ENCODE data around the gene CCNE1.

Gene CCNE1

GRCh38 chr19:29843180-29844051 lies 31.6 kb downstream of the CCNE1 start:
- DNase-seq (ENCODE audit: low read depth): peak; percentile 33

GRCh38 chr19:29844891-29845573 lies 33.2 kb downstream of the CCNE1 start:
- peak; percentile 94 for DNase-seq (ENCODE audit: low read depth)
- no peak for TF ChIP-seq CTCF (IDR thresholded peaks at IDR 0.05; ENCODE audit: low read length, missing control alignments)
- H3K4me3 ChIP-seq (replicated peaks; ENCODE audit: low read depth, low read length): peak overlapping the region; percentile 75

More at GRCh38 chr19:29843180-29844051, 31.6 kb downstream of the CCNE1 start:
- peak overlapping the region; percentile 26 for H3K4me3 ChIP-seq (replicated peaks; ENCODE audit: low read depth, low read length)
- no peak for TF ChIP-seq CTCF (IDR thresholded peaks at IDR 0.05; ENCODE audit: low read length, missing control alignments)

- no peak for TF ChIP-seq CTCF (IDR thresholded peaks at IDR 0.05; ENCODE audit: low read length, missing control alignments)
- peak; percentile 14 for DNase-seq (ENCODE audit: low read depth)
- H3K4me3 ChIP-seq (replicated peaks; ENCODE audit: low read depth, low read length): peak overlapping the region; percentile 75
Observed at GRCh38 chr19:29845574-29846176, 33.9 kb downstream of the CCNE1 start.

- DNase-seq (ENCODE audit: low read depth): no peak
- TF ChIP-seq CTCF (IDR thresholded peaks at IDR 0.05; ENCODE audit: low read length, missing control alignments): no peak
- H3K4me3 ChIP-seq (replicated peaks; ENCODE audit: low read depth, low read length): no peak overlapping the region
Observed at GRCh38 chr19:29849208-29849607, 37.4 kb downstream of the CCNE1 start.

GRCh38 chr19:29850482-29850881 lies 38.7 kb downstream of the CCNE1 start:
- TF ChIP-seq CTCF (IDR thresholded peaks at IDR 0.05; ENCODE audit: low read length, missing control alignments): no peak
- no peak for DNase-seq (ENCODE audit: low read depth)
- no peak overlapping the region for H3K4me3 ChIP-seq (replicated peaks; ENCODE audit: low read depth, low read length)

GRCh38 chr19:29851769-29852521 lies 40.2 kb downstream of the CCNE1 start:
- no peak for DNase-seq (ENCODE audit: low read depth)
- no peak for TF ChIP-seq CTCF (IDR thresholded peaks at IDR 0.05; ENCODE audit: low read length, missing control alignments)
- no peak overlapping the region for H3K4me3 ChIP-seq (replicated peaks; ENCODE audit: low read depth, low read length)
